Motor neuron (in vitro differentiated cells): Measurements from ENCODE around the gene SHD. TPM values are rescaled to one million over a fixed set of nuclear protein-coding genes. Genes with fewer than 3 reads are reported as not detected.
"Not testable (repeated sequence)": the region's sequence is repeated elsewhere in the genome, so short reads cannot be mapped to it uniquely, and the experiment has no call there.

Source experiments
- ATAC-seq, 8 experiments: fragments of 200-7000 bp; cut with Tn5 transposase; replicated peaks in 6 of 8; 2 replicates each; pipeline ENCODE4 v1.8.0; 2021; ENCODE audit warnings: mild to moderate bottlenecking in 8 of 8, moderate library complexity in 8 of 8
- H3K27ac ChIP-seq, 2 donors: fragments of 250-450 bp; sonication (Bioruptor Pico); 2 replicates each; pipeline ENCODE4 v1.9.0; 2021; ENCODE audit warnings: antibody characterized with exemption in 2 of 2, mild to moderate bottlenecking in 2 of 2, moderate library complexity in 1 of 2
- H3K4me1 ChIP-seq, 2 donors: fragments of 250-450 bp; sonication (Bioruptor Pico); replicated peaks in 1 of 2; 2 replicates each; pipeline ENCODE4 v1.6.1; 2021; ENCODE audit warnings: antibody characterized with exemption in 2 of 2, mild to moderate bottlenecking in 2 of 2, moderate library complexity in 1 of 2
- H3K4me3 ChIP-seq, 5 donors: fragments of 250-450 bp; sonication (Bioruptor Pico); 2 replicates each; pipeline ENCODE4 v1.9.0; 2021; ENCODE audit warnings: antibody characterized with exemption in 5 of 5, mild to moderate bottlenecking in 5 of 5, moderate library complexity in 4 of 5
- WGBS, 10 experiments: fragments of 450-650 bp; shearing (Covaris generic); methylation state at CpG; one replicate each; pipeline ENCODE4 v1.0.0; 2022; 5-methylcytosine and 5-hydroxymethylcytosine counted together
- in situ Hi-C, 9 experiments: fragments of 400-800 bp; cut with MboI; loops; one replicate each; pipeline ENCODE4 v1.15.0; 2021; ENCODE audit warnings: low sequenced_read_pairs in 9 of 9, low pct_unique_long_range_greater_than_20kb in 2 of 9; ENCODE audit not compliant: unreplicated experiment in 9 of 9
- total RNA-seq, 8 experiments: library from RNA; unstranded; fragments of 300-600 nt; gene quantifications; 2 replicates each; pipeline versions ENCODE4 v1.2.3 to v1.2.4, GENCODE V29; 2022

SHD gene
- total RNA-seq, 8 experiments from 2014 or later: 0.21 to 52.7 (median 28.5) TPM; not detected in 1

- in situ Hi-C loops: no loop called here
- H3K27ac ChIP-seq: peak overlapping the region in 1 of 2 donors; percentile 40
- H3K4me1 ChIP-seq: peaks cover 5 to 17% of the 10 kb centered on the region in 2 donors
- WGBS, 10 experiments: 0 to 35% (median 0%) methylated on average over 1 to 4 of the region's 30 CpGs; no CpG with 5 or more reads in 7 of the 10 experiments
- H3K4me3 ChIP-seq: peak overlapping the region; percentile 29 to 46 (median 45)
- peak; percentile 25 to 56 (median 48) for ATAC-seq
Observed at GRCh38 chr19:4327252-4327876, 48.3 kb downstream of the SHD start.

GRCh38 chr19:4327877-4328242, 48.8 kb downstream of the SHD start:
- peak; percentile 2 to 40 (median 26) for ATAC-seq
- Histone ChIP-seq H3K27ac (no peak overlapping the region), H3K4me1 (peaks cover 5 to 17% of the 10 kb centered on the region in 2 donors), H3K4me3 (peak overlapping the region; percentile 29 to 46 (median 45))
- no CpG with 5 or more reads among the region's 13 CpGs for WGBS, 10 experiments
- in situ Hi-C loops: no loop called here

- H3K27ac ChIP-seq: peak overlapping the region; percentile 80 to 83
- 0 to 8% (median 0%) methylated on average over 1 to 2 of the region's 49 CpGs; no CpG with 5 or more reads in 7 of the 10 experiments for WGBS, 10 experiments
- peaks cover 5 to 17% of the 10 kb centered on the region in 2 donors for H3K4me1 ChIP-seq
- peak; percentile 83 to 89 (median 86) for ATAC-seq
- in situ Hi-C loops: no loop called here
- peak overlapping the region; percentile 54 to 71 (median 59) for H3K4me3 ChIP-seq
Observed at GRCh38 chr19:4328243-4328990, 49.4 kb downstream of the SHD start.

- ATAC-seq, in situ Hi-C loops: not testable (repeated sequence)
- peak overlapping the region; percentile 80 to 83 for H3K27ac ChIP-seq
Observed at GRCh38 chr19:4328991-4329681, 50.1 kb downstream of the SHD start.

GRCh38 chr19:4329858-4330257, 50.8 kb downstream of the SHD start:
- Histone ChIP-seq H3K4me3 (no peak overlapping the region), H3K27ac (no peak overlapping the region), H3K4me1 (peaks cover 5 to 17% of the 10 kb centered on the region in 2 donors)
- no peak for ATAC-seq
- in situ Hi-C loops: no loop called here
- 90 to 97% (median 90%) methylated on average over 2 to 14 of the region's 19 CpGs; no CpG with 5 or more reads in 7 of the 10 experiments for WGBS, 10 experiments

More at GRCh38 chr19:4328991-4329681, 50.1 kb downstream of the SHD start:
- H3K4me3 ChIP-seq: peak overlapping the region; percentile 54 to 71 (median 59)
- H3K4me1 ChIP-seq: peaks cover 5 to 17% of the 10 kb centered on the region in 2 donors
- whole genome bisulfite sequencing, 10 experiments: 0 to 40% (median 9%) methylated on average over 1 to 15 of the region's 35 CpGs; no CpG with 5 or more reads in 5 of the 10 experiments

- in situ Hi-C loops: no loop called here
Observed at GRCh38 chr19:4334929-4335570, 56.0 kb downstream of the SHD start.

GRCh38 chr19:4337906-4338440, 58.9 kb downstream of the SHD start:
- peak overlapping the region in 3 of 5 donors; percentile 2 to 13 (median 10) for H3K4me3 ChIP-seq
- in situ Hi-C loops: no loop called here
- peaks cover 3 to 15% of the 10 kb centered on the region in 2 donors for H3K4me1 ChIP-seq
- peak overlapping the region; percentile 43 to 68 for H3K27ac ChIP-seq
- no peak for ATAC-seq
- 12 to 30% (median 22%) methylated on average over 2 to 7 of the region's 14 CpGs; no CpG with 5 or more reads in 5 of the 10 experiments for WGBS, 10 experiments

More at GRCh38 chr19:4334929-4335570, 56.0 kb downstream of the SHD start:
- Histone ChIP-seq H3K4me1 (peaks cover 0 to 13% of the 10 kb centered on the region in 2 donors), H3K27ac (no peak overlapping the region), H3K4me3 (no peak overlapping the region)
- 71 to 100% (median 90%) methylated on average over 2 to 6 of the region's 7 CpGs; no CpG with 5 or more reads in 3 of the 10 experiments for WGBS, 10 experiments
- ATAC-seq: no peak

- 67 to 100% (median 83%) methylated on average over 1 to 9 of the region's 27 CpGs; no CpG with 5 or more reads in 1 of the 10 experiments for WGBS, 10 experiments
- H3K27ac ChIP-seq: peak within 1 kb of the TSS; percentile 43 to 68
- peaks cover 3 to 15% of the 10 kb centered on the region in 2 donors for H3K4me1 ChIP-seq
- in situ Hi-C loops: no loop called here
- H3K4me3 ChIP-seq: peak within 1 kb of the TSS in 3 of 5 donors; percentile 2 to 13 (median 10)
- ATAC-seq: no peak
Observed at GRCh38 chr19:4338441-4339355, 59.6 kb downstream of the SHD start, which contains the start of gene STAP2. Gene STAP2 (minus strand): TSS chr19:4338827. CDS start chr19:4338753, 74 bp downstream.

Other genes with a start within 250 kb of the SHD start
- gene ZBTB7A, start 212.4 kb upstream of the SHD start, total RNA-seq: 10 to 100 TPM in 2 of 8 experiments, 1 to 10 TPM in 6; 1.6 to 13.5 (median 4.1) TPM
- gene MAP2K2, start 155.1 kb upstream of the SHD start, total RNA-seq: 100 to 1,000 TPM in 4 of 8 experiments, 10 to 100 TPM in 4; 77.0 to 159 (median 99.6) TPM
- under 1 TPM in 5 of 8 experiments, not detected in 3; 0.08 to 0.59 (median 0.20) TPM for gene CREB3L3, start 125.6 kb upstream of the SHD start, total RNA-seq
- gene SIRT6, start 96.7 kb upstream of the SHD start, total RNA-seq: 10 to 100 TPM; 20.7 to 30.7 (median 22.4) TPM
- 1 to 10 TPM in 5 of 8 experiments, under 1 TPM in 3; 0.29 to 4.0 (median 1.2) TPM for gene ANKRD24, start 96.6 kb upstream of the SHD start, total RNA-seq
- 10 to 100 TPM in 1 of 8 experiments, under 1 TPM in 3, not detected in 4; 0.17 to 11.9 (median 0.83) TPM for gene EBI3, start 49.7 kb upstream of the SHD start, total RNA-seq
- 10 to 100 TPM; 12.0 to 26.1 (median 17.4) TPM for gene YJU2, start 32.2 kb upstream of the SHD start, total RNA-seq
- gene TMIGD2, start 23.1 kb downstream of the SHD start, total RNA-seq: 1 to 10 TPM in 1 of 8 experiments, under 1 TPM in 4, not detected in 3; 0.29 to 1.2 (median 0.43) TPM
- gene FSD1, start 25.3 kb downstream of the SHD start, total RNA-seq: 10 to 100 TPM in 5 of 8 experiments, 1 to 10 TPM in 2, not detected in 1; 5.0 to 43.4 (median 37.2) TPM
- 1 to 10 TPM; 2.2 to 7.5 (median 4.6) TPM for gene STAP2, start 59.6 kb downstream of the SHD start, total RNA-seq
- gene MPND, start 64.3 kb downstream of the SHD start, total RNA-seq: 10 to 100 TPM in 6 of 8 experiments, 1 to 10 TPM in 2; 4.1 to 20.0 (median 13.2) TPM
- 10 to 100 TPM; 24.6 to 62.9 (median 40.6) TPM for gene SH3GL1, start 121.3 kb downstream of the SHD start, total RNA-seq
- gene CHAF1A, start 123.4 kb downstream of the SHD start, total RNA-seq: 10 to 100 TPM in 3 of 8 experiments, 1 to 10 TPM in 5; 2.3 to 36.2 (median 3.1) TPM
- gene UBXN6, start 178.5 kb downstream of the SHD start, total RNA-seq: 10 to 100 TPM; 56.8 to 93.5 (median 74.0) TPM
- 10 to 100 TPM; 29.2 to 87.0 (median 59.0) TPM for gene HDGFL2, start 193.0 kb downstream of the SHD start, total RNA-seq
- gene PLIN4, start 239.2 kb downstream of the SHD start, total RNA-seq: 1 to 10 TPM in 2 of 8 experiments, under 1 TPM in 6; 0.11 to 1.1 (median 0.50) TPM